Smooth muscle cell (in vitro differentiated cells): Measurements from ENCODE around the gene RBM6. TPM values are rescaled to one million over a fixed set of nuclear protein-coding genes. Genes with fewer than 3 reads are reported as not detected.

Experiments used
- DNase-seq: peaks from one replicate; lab custom pipeline; 2025; ENCODE audit not compliant: unreplicated experiment; lab: John Stamatoyannopoulos, UW
- H2AFZ ChIP-seq: fragments of 200-600 bp; sonication (generic); 2 replicates; pipeline ENCODE4 v1.6.0; 2016; ENCODE audit warnings: antibody characterized with exemption, low read depth, mild to moderate bottlenecking
- H3F3A ChIP-seq: fragments of 200-600 bp; sonication (generic); 2 replicates; pipeline ENCODE4 v1.6.0; 2017; ENCODE audit warnings: antibody characterized with exemption, low read depth
- H3K27ac ChIP-seq: fragments of 200-600 bp; sonication (generic); 2 replicates; pipeline ENCODE4 v1.5.1; 2016; ENCODE audit warnings: low read depth, mild to moderate bottlenecking
- H3K27me3 ChIP-seq: fragments of 200-600 bp; sonication (generic); 2 replicates; pipeline ENCODE4 v1.6.1; 2016; ENCODE audit warnings: low read depth, mild to moderate bottlenecking
- H3K36me3 ChIP-seq: fragments of 200-600 bp; sonication (generic); 2 replicates; pipeline ENCODE4 v1.5.1; 2016; ENCODE audit warnings: low read depth
- H3K4me1 ChIP-seq: fragments of 200-600 bp; sonication (generic); 2 replicates; pipeline ENCODE4 v1.5.1; 2016; ENCODE audit warnings: low read depth
- H3K4me2 ChIP-seq: fragments of 200-600 bp; sonication (generic); 2 replicates; pipeline ENCODE4 v1.6.0; 2016; ENCODE audit warnings: mild to moderate bottlenecking
- H3K4me3 ChIP-seq: fragments of 200-600 bp; sonication (generic); 2 replicates; pipeline ENCODE4 v1.5.1; 2016; ENCODE audit warnings: mild to moderate bottlenecking
- H3K79me2 ChIP-seq: fragments of 200-600 bp; sonication (generic); 2 replicates; pipeline ENCODE4 v1.6.0; 2016; ENCODE audit warnings: low read depth, mild to moderate bottlenecking
- H3K9ac ChIP-seq: fragments of 200-600 bp; sonication (generic); 2 replicates; pipeline ENCODE4 v1.6.0; 2016; ENCODE audit warnings: low read depth
- H3K9me3 ChIP-seq: fragments of 200-600 bp; sonication (generic); replicated peaks from 2 replicates; pipeline ENCODE4 v1.5.1; 2016; ENCODE audit warnings: low read depth
- H4K20me1 ChIP-seq: fragments of 200-600 bp; sonication (generic); 2 replicates; pipeline ENCODE4 v1.6.0; 2016; ENCODE audit warnings: low read depth
- WGBS: methylation state at CpG from one replicate; pipeline ENCODE4 v1.1.7; 2016; ENCODE audit warnings: low lambda C conversion rate; 5-methylcytosine and 5-hydroxymethylcytosine counted together
- polyA plus RNA-seq: library from polyadenylated mRNA; unstranded; fragments of >200 nt; fragmentation: Nextera tagmentation; extraction: Ambion mirVana; gene quantifications from 2 replicates; pipeline ENCODE4 v1.2.1, GENCODE V29; 2016
- total RNA-seq: library from RNA; depleted of rRNA; stranded (reverse); fragments of >200 nt; gene quantifications from 2 replicates; pipeline ENCODE4 v1.2.3, GENCODE V29; 2014
- TF ChIP-seq, protein P1 (sequence below): fragments of 200-600 bp; sonication (generic); IDR thresholded peaks from 2 replicates; pipeline ENCODE4 v1.5.1; 2017; ENCODE audit warnings: borderline replicate concordance, mild to moderate bottlenecking, antibody characterized with exemption; ENCODE audit not compliant: insufficient read depth, poor library complexity, severe bottlenecking

The RBM6 gene
- total and polyA plus RNA-seq, 2 experiments from 2014 or later, result 41.7 to 45.6 TPM

DNA sequence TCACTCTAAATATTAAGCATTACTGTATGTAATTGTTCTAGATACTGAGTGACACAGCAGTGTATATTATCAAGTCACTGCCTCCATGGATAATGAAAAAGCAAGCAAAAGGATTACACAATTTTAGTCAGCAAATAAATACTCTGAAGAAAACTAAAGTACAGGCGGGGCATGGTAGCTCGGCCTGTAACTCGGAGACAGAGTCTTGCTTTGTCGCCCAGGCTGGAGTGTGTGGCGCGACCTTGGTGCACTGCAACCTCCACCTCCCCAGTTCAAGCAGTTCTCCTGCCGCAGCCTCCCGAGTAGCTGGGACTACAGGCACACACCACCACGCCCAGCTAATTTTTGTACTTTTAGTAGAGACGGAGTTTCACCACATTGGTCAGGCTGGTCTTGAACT is 32.7 kb downstream of the RBM6 start:
- Histone ChIP-seq H3K9ac (no peak overlapping the region), H3K27me3 (no peaks in the 10 kb centered on the region), H3K4me2 (no peak overlapping the region), H4K20me1 (peaks cover 47% of the 10 kb centered on the region), H2AFZ (no peak overlapping the region), H3K4me3 (no peak overlapping the region), H3K79me2 (peaks cover 32% of the 10 kb centered on the region), H3K36me3 (peaks cover 4% of the 10 kb centered on the region), H3F3A (no peaks in the 10 kb centered on the region), H3K4me1 (no peaks in the 10 kb centered on the region), H3K27ac (no peak overlapping the region), H3K9me3 (no peaks in the 10 kb centered on the region)
- TF ChIP-seq, protein P1, sequence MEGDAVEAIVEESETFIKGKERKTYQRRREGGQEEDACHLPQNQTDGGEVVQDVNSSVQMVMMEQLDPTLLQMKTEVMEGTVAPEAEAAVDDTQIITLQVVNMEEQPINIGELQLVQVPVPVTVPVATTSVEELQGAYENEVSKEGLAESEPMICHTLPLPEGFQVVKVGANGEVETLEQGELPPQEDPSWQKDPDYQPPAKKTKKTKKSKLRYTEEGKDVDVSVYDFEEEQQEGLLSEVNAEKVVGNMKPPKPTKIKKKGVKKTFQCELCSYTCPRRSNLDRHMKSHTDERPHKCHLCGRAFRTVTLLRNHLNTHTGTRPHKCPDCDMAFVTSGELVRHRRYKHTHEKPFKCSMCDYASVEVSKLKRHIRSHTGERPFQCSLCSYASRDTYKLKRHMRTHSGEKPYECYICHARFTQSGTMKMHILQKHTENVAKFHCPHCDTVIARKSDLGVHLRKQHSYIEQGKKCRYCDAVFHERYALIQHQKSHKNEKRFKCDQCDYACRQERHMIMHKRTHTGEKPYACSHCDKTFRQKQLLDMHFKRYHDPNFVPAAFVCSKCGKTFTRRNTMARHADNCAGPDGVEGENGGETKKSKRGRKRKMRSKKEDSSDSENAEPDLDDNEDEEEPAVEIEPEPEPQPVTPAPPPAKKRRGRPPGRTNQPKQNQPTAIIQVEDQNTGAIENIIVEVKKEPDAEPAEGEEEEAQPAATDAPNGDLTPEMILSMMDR, result no peak
- no peak for DNase-seq
- WGBS, result 97% methylated on average over 10 of the region's 10 CpGs

DNA sequence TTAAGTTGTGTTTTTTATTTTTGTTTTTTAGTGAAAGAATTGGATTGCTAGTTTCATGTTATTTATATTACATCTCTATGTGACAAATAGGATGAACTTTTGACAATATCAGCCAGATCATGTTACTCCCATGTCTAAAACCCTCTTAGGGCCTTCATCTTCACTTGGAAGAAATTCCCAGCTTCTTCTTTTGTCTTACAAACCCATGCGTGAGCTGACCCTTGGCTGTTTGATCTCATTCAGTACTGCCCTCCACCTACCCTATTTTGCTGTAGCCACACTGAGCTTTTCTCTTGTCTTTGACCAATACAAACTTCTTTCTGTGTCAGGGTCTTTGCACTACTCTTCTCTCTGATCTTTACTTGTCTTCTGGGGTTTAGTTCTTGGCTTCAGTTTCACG is 37.0 kb downstream of the RBM6 start:
- Histone ChIP-seq H3K36me3 (peaks cover 8% of the 10 kb centered on the region), H3K27me3 (no peaks in the 10 kb centered on the region), H3K4me2 (no peak overlapping the region), H3K9ac (no peak overlapping the region), H3F3A (no peaks in the 10 kb centered on the region), H3K79me2 (peaks cover 36% of the 10 kb centered on the region), H4K20me1 (peaks cover 37% of the 10 kb centered on the region), H3K4me3 (no peak overlapping the region), H2AFZ (no peak overlapping the region), H3K4me1 (no peaks in the 10 kb centered on the region), H3K9me3 (no peaks in the 10 kb centered on the region), H3K27ac (no peak overlapping the region)
- DNase-seq, result no peak
- TF ChIP-seq, protein P1, result no peak
- 98% methylated on average over 2 of the region's 2 CpGs for WGBS

DNA sequence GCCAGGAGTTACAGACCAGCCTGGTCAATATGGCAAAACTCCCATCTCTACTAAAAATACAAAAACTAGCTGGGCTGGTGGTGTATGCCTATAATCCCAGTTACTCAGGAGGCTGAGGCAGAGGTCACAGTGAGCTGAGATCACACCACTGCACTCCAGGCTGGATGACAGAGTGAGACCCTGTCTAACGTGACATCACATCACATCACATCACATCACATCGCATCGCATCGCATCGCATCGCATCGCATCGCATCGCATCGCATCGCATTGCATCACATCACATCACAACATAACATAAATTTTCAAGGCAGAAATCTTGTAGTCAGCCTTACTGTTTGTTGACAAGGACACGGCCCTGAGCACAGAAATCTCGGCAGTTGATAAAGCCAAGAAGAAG is 44.4 kb downstream of the RBM6 start:
- Histone ChIP-seq H3K79me2 (peaks cover 9% of the 10 kb centered on the region), H4K20me1 (peaks cover 39% of the 10 kb centered on the region), H3K27me3 (no peaks in the 10 kb centered on the region), H3K4me1 (no peaks in the 10 kb centered on the region), H3F3A (no peaks in the 10 kb centered on the region), H3K4me3 (no peak overlapping the region), H3K9ac (no peak overlapping the region), H3K36me3 (no peaks in the 10 kb centered on the region), H3K4me2 (no peak overlapping the region), H2AFZ (no peak overlapping the region), H3K27ac (no peak overlapping the region), H3K9me3 (no peaks in the 10 kb centered on the region)
- TF ChIP-seq, protein P1, result no peak
- WGBS, result 24% methylated on average over 13 of the region's 13 CpGs
- DNase-seq, result no peak

DNA sequence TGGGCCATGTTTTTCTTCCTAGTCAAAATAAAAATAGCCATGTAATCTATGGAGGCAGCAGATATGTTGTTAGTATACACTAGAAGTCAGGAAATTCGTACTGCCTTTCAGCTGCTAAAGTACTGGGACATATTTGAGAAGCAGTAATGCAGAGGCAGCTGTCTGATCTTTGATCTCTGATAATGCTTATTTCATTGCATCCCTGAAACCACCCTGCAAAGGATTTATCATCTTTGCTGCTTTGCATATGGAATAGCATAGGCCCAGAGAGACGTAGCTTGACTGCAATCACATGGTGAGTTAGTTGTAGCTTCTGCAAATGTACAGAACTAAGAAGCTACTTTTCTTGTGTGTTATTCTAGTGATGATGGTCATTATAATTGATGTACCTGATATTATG is 52.4 kb downstream of the RBM6 start:
- no peaks in the 10 kb centered on the region for H3K27me3 ChIP-seq
- H3K79me2 ChIP-seq, result peaks cover 9% of the 10 kb centered on the region
- no peak overlapping the region for H3K4me3 ChIP-seq
- H3K27ac ChIP-seq, result no peak overlapping the region
- DNase-seq, result no peak
- no peaks in the 10 kb centered on the region for H3K4me1 ChIP-seq
- peaks cover 68% of the 10 kb centered on the region for H4K20me1 ChIP-seq
- WGBS, result 72% methylated on average over 2 of the region's 2 CpGs
- TF ChIP-seq, protein P1, result no peak
- H3K9me3 ChIP-seq, result no peaks in the 10 kb centered on the region
- no peak overlapping the region for H3K4me2 ChIP-seq
- no peak overlapping the region for H3K9ac ChIP-seq
- H3F3A ChIP-seq, result no peaks in the 10 kb centered on the region
- peaks cover 3% of the 10 kb centered on the region for H3K36me3 ChIP-seq
- no peak overlapping the region for H2AFZ ChIP-seq
